SH-SY5Y (cell line): ENCODE results near the gene PCDHB7.

ENCODE experiments used
- GATA2 ChIP-seq: IDR thresholded peaks from 2 replicates; pipeline ENCODE4 v1.6.1; 2011; ENCODE audit warnings: mild to moderate bottlenecking, low read depth, low read length
- GATA3 ChIP-seq: IDR thresholded peaks from 2 replicates; pipeline ENCODE4 v1.6.1; 2011; ENCODE audit warnings: low read depth, mild to moderate bottlenecking, low read length, moderate library complexity

- TF ChIP-seq GATA2 (no peak), GATA3 (no peak)
Observed at GRCh38 chr5:141150993-141151325, 21.5 kb upstream of the PCDHB7 start.
